ENCODE measurements around the gene RHOU. TPM values are rescaled to one million over a fixed set of nuclear protein-coding genes. Genes with fewer than 3 reads are reported as not detected.

The RHOU gene
- total RNA-seq, 4 donors from 2014 or later: 18.5 to 38.4 (median 23.5) TPM

GRCh38 chr1:228785366-228786330 lies 50.4 kb downstream of the RHOU start:
- no peak overlapping the region for H3K27ac ChIP-seq
- TF ChIP-seq POLR2A (IDR thresholded peaks at IDR 0.05): no peak
- no peak for TF ChIP-seq CTCF (IDR thresholded peaks at IDR 0.05)
- peaks cover 2 to 22% of the 10 kb centered on the region in 2 donors for H3K4me1 ChIP-seq
- no peaks in the 10 kb centered on the region for H3K27me3 ChIP-seq
- H3K9me3 ChIP-seq: no peaks in the 10 kb centered on the region
- 91 to 93% methylated on average over 15 of the region's 15 CpGs for WGBS, 2 donors
- H3K4me3 ChIP-seq (replicated peaks in 1 of 3): no peak overlapping the region
- DNase-seq: no peak
- H3K36me3 ChIP-seq: no peaks in the 10 kb centered on the region
- intact Hi-C loops (cut with DNase I): no loop called here

GRCh38 chr1:228786361-228787129 lies 51.3 kb downstream of the RHOU start:
- Histone ChIP-seq H3K4me3 (replicated peaks in 1 of 3) (no peak overlapping the region), H3K36me3 (no peaks in the 10 kb centered on the region), H3K4me1 (peaks cover under 1 to 18% of the 10 kb centered on the region in 2 donors), H3K9me3 (no peaks in the 10 kb centered on the region), H3K27ac (no peak overlapping the region), H3K27me3 (no peaks in the 10 kb centered on the region)
- DNase-seq: no peak
- intact Hi-C loops (cut with DNase I): no loop called here
- WGBS, 2 donors: 87 to 93% methylated on average over 4 of the region's 4 CpGs
- no peak for TF ChIP-seq POLR2A (IDR thresholded peaks at IDR 0.05)
- no peak for TF ChIP-seq CTCF (IDR thresholded peaks at IDR 0.05)

- Histone ChIP-seq H3K27ac (peak overlapping the region in 1 of 3 donors; percentile 42), H3K9me3 (no peaks in the 10 kb centered on the region), H3K4me3 (replicated peaks in 1 of 3) (no peak overlapping the region), H3K36me3 (no peaks in the 10 kb centered on the region), H3K4me1 (peaks cover 12 to 13% of the 10 kb centered on the region in 2 donors), H3K27me3 (no peaks in the 10 kb centered on the region)
- intact Hi-C loops (cut with DNase I): no loop called here
- WGBS, 2 donors: 51 to 67% methylated on average over 3 of the region's 3 CpGs
- DNase-seq: no peak
- TF ChIP-seq CTCF (IDR thresholded peaks at IDR 0.05) (no peak), POLR2A (IDR thresholded peaks at IDR 0.05) (no peak)
Observed at GRCh38 chr1:228791791-228792190, 56.5 kb downstream of the RHOU start.

GRCh38 chr1:228792601-228793000 lies 57.3 kb downstream of the RHOU start:
- H3K27ac ChIP-seq: peak overlapping the region in 2 of 3 donors; percentile 31 to 42
- intact Hi-C loops (cut with DNase I): no loop called here
- WGBS, 2 donors: 40 to 52% methylated on average over 3 of the region's 3 CpGs
- no peak overlapping the region for H3K4me3 ChIP-seq (replicated peaks in 1 of 3)
- no peaks in the 10 kb centered on the region for H3K9me3 ChIP-seq
- no peaks in the 10 kb centered on the region for H3K27me3 ChIP-seq
- no peak for TF ChIP-seq POLR2A (IDR thresholded peaks at IDR 0.05)
- TF ChIP-seq CTCF (IDR thresholded peaks at IDR 0.05): no peak
- H3K36me3 ChIP-seq: no peaks in the 10 kb centered on the region
- peaks cover 12 to 13% of the 10 kb centered on the region in 2 donors for H3K4me1 ChIP-seq
- peak; percentile 59 to 69 for DNase-seq
